Measurements from ENCODE around the gene DOK6. TPM values are rescaled to one million over a fixed set of nuclear protein-coding genes. Genes with fewer than 3 reads are reported as not detected.

Gene DOK6
- total RNA-seq, 5 donors from 2014 or later (not counting 1 experiment from before 2014, with no cell fraction given), result 0.03 TPM; not detected in 4

DNA sequence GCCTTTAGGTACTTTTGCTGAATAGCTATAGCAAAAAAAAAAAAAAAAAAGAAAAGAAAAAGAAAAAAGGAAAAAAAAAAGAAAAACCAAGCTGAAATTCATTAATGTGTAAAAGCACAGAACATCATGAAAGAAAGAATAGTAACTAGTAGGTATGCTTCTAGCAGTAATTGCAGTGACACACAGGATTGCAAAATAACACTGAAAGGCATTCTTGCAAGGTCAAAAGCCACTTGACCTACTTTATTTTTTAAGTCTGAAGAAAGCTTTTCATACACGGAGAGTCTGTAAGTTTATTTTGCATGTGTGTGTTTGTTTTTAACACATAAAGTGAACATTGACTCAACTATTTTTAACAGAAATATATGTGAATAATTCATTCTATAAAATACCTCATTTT lies 54.4 kb downstream of the DOK6 start:
- H3K27ac ChIP-seq (ENCODE audit: low read length), result no peak overlapping the region
- ChIA-PET POLR2A (no interaction called here), CTCF (interaction anchor here in 1 of 2 donors (0.6 to 0.7 kb wide), 2 partner anchors 378 to 523 kb away, joined by 3 to 4 read pairs; no protein-coding TSS in a partner anchor)
- ATAC-seq (replicated peaks in 1 of 4), result no peak
- no CpG with 5 or more reads among the region's 1 CpG for WGBS (ENCODE audit: insufficient coverage)
- H3K36me3 ChIP-seq (ENCODE audit: control insufficient read depth in 2 of 2, extremely low read depth in 1 of 2, insufficient read depth in 1 of 2, low read length in 1 of 2), result no peaks in the 10 kb centered on the region
- Mint-ChIP-seq H3K27ac (no peak overlapping the region), H3K36me3 (no peaks in the 10 kb centered on the region), H3K9me3 (peaks cover 0 to 4% (median 0%) of the 10 kb centered on the region in 3 donors), H3K4me3 (no peak overlapping the region), H3K27me3 (no peaks in the 10 kb centered on the region), H3K4me1 (no peaks in the 10 kb centered on the region)
- H3K9me3 ChIP-seq, result no peaks in the 10 kb centered on the region
- no peaks in the 10 kb centered on the region for H3K4me1 ChIP-seq (ENCODE audit: control insufficient read depth in 1 of 2, extremely low read depth in 1 of 2, insufficient read depth in 2 of 2, low read length in 2 of 2)
- H3K4me3 ChIP-seq (ENCODE audit: control insufficient read depth in 1 of 2, extremely low read depth in 1 of 2, low read length in 1 of 2), result no peak overlapping the region
- no peak for DNase-seq
- no peaks in the 10 kb centered on the region for H3K27me3 ChIP-seq (replicated peaks in 1 of 2; ENCODE audit: control insufficient read depth in 2 of 2, extremely low read depth in 1 of 2, insufficient read depth in 2 of 2, low read length in 1 of 2)

GRCh38 chr18:69469444-69469919 lies 68.8 kb downstream of the DOK6 start:
- Mint-ChIP-seq H3K27me3 (no peaks in the 10 kb centered on the region), H3K27ac (no peak overlapping the region), H3K4me3 (no peak overlapping the region), H3K4me1 (peaks cover 0 to 6% (median 4%) of the 10 kb centered on the region in 3 donors), H3K36me3 (no peaks in the 10 kb centered on the region), H3K9me3 (peaks cover 0 to 2% (median 0%) of the 10 kb centered on the region in 3 donors)
- no peak overlapping the region for H3K27ac ChIP-seq (ENCODE audit: low read length)
- peak in 2 of 4 experiments; percentile 34 to 58 for ATAC-seq (replicated peaks in 1 of 4)
- H3K9me3 ChIP-seq, result no peaks in the 10 kb centered on the region
- peak in 26 of 35 experiments; percentile 2 to 51 (median 16) for DNase-seq
- H3K27me3 ChIP-seq (replicated peaks in 1 of 2; ENCODE audit: control insufficient read depth in 2 of 2, extremely low read depth in 1 of 2, insufficient read depth in 2 of 2, low read length in 1 of 2), result no peaks in the 10 kb centered on the region
- H3K36me3 ChIP-seq (ENCODE audit: control insufficient read depth in 2 of 2, extremely low read depth in 1 of 2, insufficient read depth in 1 of 2, low read length in 1 of 2), result no peaks in the 10 kb centered on the region
- H3K4me1 ChIP-seq (ENCODE audit: control insufficient read depth in 1 of 2, extremely low read depth in 1 of 2, insufficient read depth in 2 of 2, low read length in 2 of 2), result no peaks in the 10 kb centered on the region
- WGBS (ENCODE audit: insufficient coverage), result 84% methylated on average over 26 of the region's 27 CpGs
- ChIA-PET POLR2A (interaction anchor here in 1 of 2 donors (0.6 kb wide), 1 partner anchor 146 kb away, joined by 3 read pairs; no protein-coding TSS in a partner anchor), CTCF (interaction anchor here in 1 of 2 donors (0.6 kb wide), 1 partner anchor 21 kb away, joined by 4 read pairs; no protein-coding TSS in a partner anchor)
- H3K4me3 ChIP-seq (ENCODE audit: control insufficient read depth in 1 of 2, extremely low read depth in 1 of 2, low read length in 1 of 2), result no peak overlapping the region

GRCh38 chr18:69480460-69480859 lies 79.8 kb downstream of the DOK6 start:
- no peaks in the 10 kb centered on the region for H3K36me3 Mint-ChIP-seq
- DNase-seq, result no peak
- H3K27me3 Mint-ChIP-seq, result peaks cover 2 to 5% of the 10 kb centered on the region in 2 donors
- POLR2A ChIA-PET, result no interaction called here
- Histone ChIP-seq H3K27ac (ENCODE audit: low read length) (no peak overlapping the region), H3K9me3 (no peaks in the 10 kb centered on the region), H3K36me3 (ENCODE audit: control insufficient read depth in 2 of 2, extremely low read depth in 1 of 2, insufficient read depth in 1 of 2, low read length in 1 of 2) (no peaks in the 10 kb centered on the region), H3K4me3 (ENCODE audit: control insufficient read depth in 1 of 2, extremely low read depth in 1 of 2, low read length in 1 of 2) (no peak overlapping the region), H3K4me1 (ENCODE audit: control insufficient read depth in 1 of 2, extremely low read depth in 1 of 2, insufficient read depth in 2 of 2, low read length in 2 of 2) (no peaks in the 10 kb centered on the region), H3K27me3 (replicated peaks in 1 of 2; ENCODE audit: control insufficient read depth in 2 of 2, extremely low read depth in 1 of 2, insufficient read depth in 2 of 2, low read length in 1 of 2) (no peaks in the 10 kb centered on the region)
- no peak overlapping the region for H3K27ac Mint-ChIP-seq
- 62% methylated on average over 4 of the region's 5 CpGs for WGBS (ENCODE audit: insufficient coverage)
- no peaks in the 10 kb centered on the region for H3K4me1 Mint-ChIP-seq
- no peak overlapping the region for H3K4me3 Mint-ChIP-seq
- no peaks in the 10 kb centered on the region for H3K9me3 Mint-ChIP-seq
- no peak for ATAC-seq (replicated peaks in 1 of 4)
- CTCF ChIA-PET, result no interaction called here

DNA sequence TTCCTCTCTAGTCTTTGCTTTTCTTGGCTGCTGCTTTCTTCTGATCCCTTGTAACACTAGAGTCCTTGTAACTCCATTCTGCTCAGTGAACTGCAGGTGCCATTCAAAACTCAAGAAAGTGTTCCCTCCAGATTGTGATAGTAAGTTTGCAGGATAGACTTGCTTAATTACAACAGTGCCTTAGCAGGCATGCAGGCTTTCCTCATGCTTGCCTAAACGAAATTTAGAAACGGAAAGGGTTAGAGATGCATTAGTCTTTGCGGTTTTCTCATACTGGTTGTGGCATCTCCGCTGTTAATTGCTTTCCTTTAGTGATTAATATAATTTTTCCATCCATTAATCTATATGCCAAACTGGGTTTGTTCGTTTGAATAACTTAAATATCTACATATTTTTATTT lies 82.9 kb downstream of the DOK6 start:
- H3K36me3 ChIP-seq (ENCODE audit: control insufficient read depth in 2 of 2, extremely low read depth in 1 of 2, insufficient read depth in 1 of 2, low read length in 1 of 2), result no peaks in the 10 kb centered on the region
- Mint-ChIP-seq H3K27ac (no peak overlapping the region), H3K9me3 (no peaks in the 10 kb centered on the region), H3K27me3 (peaks cover 2 to 5% of the 10 kb centered on the region in 2 donors), H3K4me3 (no peak overlapping the region), H3K4me1 (no peaks in the 10 kb centered on the region), H3K36me3 (no peaks in the 10 kb centered on the region)
- H3K4me3 ChIP-seq (ENCODE audit: control insufficient read depth in 1 of 2, extremely low read depth in 1 of 2, low read length in 1 of 2), result no peak overlapping the region
- ChIA-PET CTCF (no interaction called here), POLR2A (no interaction called here)
- WGBS (ENCODE audit: insufficient coverage), result no CpG with 5 or more reads among the region's 5 CpGs
- no peaks in the 10 kb centered on the region for H3K9me3 ChIP-seq
- H3K4me1 ChIP-seq (ENCODE audit: control insufficient read depth in 1 of 2, extremely low read depth in 1 of 2, insufficient read depth in 2 of 2, low read length in 2 of 2), result no peaks in the 10 kb centered on the region
- H3K27me3 ChIP-seq (replicated peaks in 1 of 2; ENCODE audit: control insufficient read depth in 2 of 2, extremely low read depth in 1 of 2, insufficient read depth in 2 of 2, low read length in 1 of 2), result no peaks in the 10 kb centered on the region
- no peak overlapping the region for H3K27ac ChIP-seq (ENCODE audit: low read length)
- ATAC-seq (replicated peaks in 1 of 4) (no peak), DNase-seq (no peak)

GRCh38 chr18:69484699-69485396 lies 84.2 kb downstream of the DOK6 start:
- Histone ChIP-seq H3K27me3 (replicated peaks in 1 of 2; ENCODE audit: control insufficient read depth in 2 of 2, extremely low read depth in 1 of 2, insufficient read depth in 2 of 2, low read length in 1 of 2) (no peaks in the 10 kb centered on the region), H3K27ac (ENCODE audit: low read length) (no peak overlapping the region), H3K9me3 (no peaks in the 10 kb centered on the region), H3K4me3 (ENCODE audit: control insufficient read depth in 1 of 2, extremely low read depth in 1 of 2, low read length in 1 of 2) (no peak overlapping the region), H3K36me3 (ENCODE audit: control insufficient read depth in 2 of 2, extremely low read depth in 1 of 2, insufficient read depth in 1 of 2, low read length in 1 of 2) (no peaks in the 10 kb centered on the region), H3K4me1 (ENCODE audit: control insufficient read depth in 1 of 2, extremely low read depth in 1 of 2, insufficient read depth in 2 of 2, low read length in 2 of 2) (no peaks in the 10 kb centered on the region)
- Mint-ChIP-seq H3K27ac (no peak overlapping the region), H3K4me3 (no peak overlapping the region), H3K36me3 (no peaks in the 10 kb centered on the region), H3K4me1 (no peaks in the 10 kb centered on the region), H3K9me3 (no peaks in the 10 kb centered on the region), H3K27me3 (peaks cover 2 to 5% of the 10 kb centered on the region in 2 donors)
- no peak for ATAC-seq (replicated peaks in 1 of 4)
- DNase-seq, result no peak
- ChIA-PET CTCF (no interaction called here), POLR2A (no interaction called here)
- WGBS (ENCODE audit: insufficient coverage), result 60% methylated on average over 3 of the region's 6 CpGs

DNA sequence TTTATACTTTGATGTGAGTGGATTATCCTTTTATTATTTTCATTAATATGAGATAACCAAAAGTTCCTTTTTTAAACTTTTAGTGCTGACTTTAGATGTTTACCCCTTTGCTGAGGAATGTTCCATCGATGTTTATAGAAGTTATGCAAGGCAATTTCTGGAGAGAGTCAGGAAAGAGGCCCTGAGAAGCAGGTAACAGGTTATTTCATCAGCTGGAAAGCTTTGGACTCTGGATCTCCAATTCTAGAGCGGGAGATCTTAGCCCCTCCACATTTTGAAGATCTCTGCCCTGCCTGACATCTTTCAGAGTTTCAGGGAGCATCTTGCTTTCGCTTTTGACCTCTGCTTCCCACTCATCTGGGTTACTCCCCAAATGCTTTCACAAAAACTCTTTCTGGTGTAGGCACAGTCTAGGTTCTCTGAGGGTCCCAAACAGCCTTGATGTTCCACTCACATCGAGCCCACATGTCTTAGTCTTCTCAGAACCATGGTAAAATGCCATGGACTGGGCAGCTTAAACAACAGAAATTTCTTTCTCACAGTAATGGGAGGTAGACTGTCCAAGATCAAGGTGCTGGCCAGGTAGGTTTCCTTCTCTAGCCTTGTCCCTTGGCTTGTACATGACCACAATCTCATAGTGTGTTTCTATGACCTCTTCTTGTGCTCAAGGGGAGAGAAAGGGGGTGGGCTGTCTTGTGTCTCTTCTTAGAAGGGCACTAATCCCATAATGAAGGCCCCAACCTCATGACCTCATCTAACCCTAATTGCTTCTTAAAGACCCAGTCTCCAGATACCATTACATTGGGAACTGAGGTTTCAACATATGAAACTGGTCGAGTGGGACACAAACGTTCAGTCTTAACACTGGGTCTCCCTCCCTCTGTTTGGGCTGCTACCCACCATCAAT lies 87.1 kb downstream of the DOK6 start:
- Mint-ChIP-seq H3K27ac (no peak overlapping the region), H3K27me3 (peaks cover 2 to 5% of the 10 kb centered on the region in 2 donors), H3K36me3 (no peaks in the 10 kb centered on the region), H3K4me3 (no peak overlapping the region), H3K9me3 (no peaks in the 10 kb centered on the region), H3K4me1 (no peaks in the 10 kb centered on the region)
- Histone ChIP-seq H3K9me3 (no peaks in the 10 kb centered on the region), H3K36me3 (ENCODE audit: control insufficient read depth in 2 of 2, extremely low read depth in 1 of 2, insufficient read depth in 1 of 2, low read length in 1 of 2) (no peaks in the 10 kb centered on the region), H3K27me3 (replicated peaks in 1 of 2; ENCODE audit: control insufficient read depth in 2 of 2, extremely low read depth in 1 of 2, insufficient read depth in 2 of 2, low read length in 1 of 2) (no peaks in the 10 kb centered on the region), H3K4me3 (ENCODE audit: control insufficient read depth in 1 of 2, extremely low read depth in 1 of 2, low read length in 1 of 2) (no peak overlapping the region), H3K4me1 (ENCODE audit: control insufficient read depth in 1 of 2, extremely low read depth in 1 of 2, insufficient read depth in 2 of 2, low read length in 2 of 2) (no peaks in the 10 kb centered on the region), H3K27ac (ENCODE audit: low read length) (no peak overlapping the region)
- ChIA-PET POLR2A (no interaction called here), CTCF (no interaction called here)
- 80% methylated on average over 3 of the region's 6 CpGs for WGBS (ENCODE audit: insufficient coverage)
- no peak for DNase-seq
- no peak for ATAC-seq (replicated peaks in 1 of 4)

All from T-cell (primary cell).